GM12878 (cell line): ENCODE measurements around the gene RBM12. TPM values are rescaled to one million over a fixed set of nuclear protein-coding genes. Genes with fewer than 3 reads are reported as not detected.
A peak's percentile ranks its signal among the peaks of the same experiment; 100 is the strongest.

Experiments used
- ATAC-seq: fragments of 200-7000 bp; cut with Tn5 transposase; 3 replicates; pipeline ENCODE4 v1.9.1; 2020; ENCODE audit warnings: mild to moderate bottlenecking, moderate library complexity
- BruUV-seq: library from RNA; stranded (reverse); fragments of 400-500 nt; replicated peaks from 2 replicates; lab custom pipeline; 2021; lab: Mats Ljungman, UMichigan
- CTCF ChIA-PET: fragments of 300-600 bp; sonication (Branson Sonifier 250); formaldehyde crosslinking; extraction: SDS; loops from one replicate; lab custom pipeline; 2021; ENCODE audit warnings: inconsistent platforms; lab: Yijun Ruan, JAX
- POLR2A ChIA-PET: fragments of 350-600 bp; formaldehyde crosslinking; extraction: SDS; loops from one replicate; lab custom pipeline; 2021; ENCODE audit warnings: inconsistent platforms; lab: Charles Lee
- RAD21 ChIA-PET: fragments of 300-600 bp; sonication (Branson Sonifier 250); formaldehyde crosslinking; loops from one replicate; lab custom pipeline; 2023; ENCODE audit warnings: antibody characterized with exemption; ENCODE audit not compliant: unreplicated experiment; lab: Charles Lee
- SMC1A ChIA-PET: fragments of 300-600 bp; sonication (Branson Sonifier 250); formaldehyde crosslinking; loops from one replicate; lab custom pipeline; 2023; ENCODE audit not compliant: unreplicated experiment, uncharacterized antibody; lab: Charles Lee
- DNase-seq: peaks from one replicate; pipeline ENCODE4 v3.0.0-alpha.2; 2011; ENCODE audit warnings: low read depth, low spot score
- FAIRE-seq: peaks from 3 replicates; lab custom pipeline; 2011; peaks lifted over from hg19 to GRCh38; lab: Jason Lieb, UNC
- H2AFZ ChIP-seq: 2 replicates; pipeline ENCODE4 v1.6.0; 2011; ENCODE audit warnings: low read depth, low read length, control low read depth; ENCODE audit not compliant: control insufficient read depth
- H3K27ac ChIP-seq: 2 replicates; pipeline ENCODE4 v1.5.1; 2011; ENCODE audit warnings: control low read depth; ENCODE audit not compliant: control insufficient read depth, insufficient read depth
- H3K27me3 ChIP-seq, 2 experiments: replicated peaks in 1 of 2; 2 replicates each; pipeline versions ENCODE4 v1.6.0 to v1.6.1; 2011; ENCODE audit warnings: low read length in 1 of 2; ENCODE audit not compliant: control insufficient read depth in 2 of 2, insufficient read depth in 2 of 2
- H3K36me3 ChIP-seq, 2 experiments: 2 replicates each; pipeline ENCODE4 v1.5.1; 2011; ENCODE audit warnings: low read length in 1 of 2; ENCODE audit not compliant: control insufficient read depth in 2 of 2, insufficient read depth in 2 of 2
- H3K4me1 ChIP-seq: 2 replicates; pipeline ENCODE4 v1.6.1; 2011; ENCODE audit warnings: mild to moderate bottlenecking, low read length, moderate library complexity, mixed read lengths; ENCODE audit not compliant: control insufficient read depth, insufficient read depth
- H3K4me2 ChIP-seq: 2 replicates; pipeline ENCODE4 v1.6.0; 2011; ENCODE audit warnings: control low read depth; ENCODE audit not compliant: control insufficient read depth, insufficient read depth
- H3K4me3 ChIP-seq: fragments of 200-600 bp; sonication (generic); 2 replicates; pipeline ENCODE4 v1.5.1; 2016
- H3K79me2 ChIP-seq: 2 replicates; pipeline ENCODE4 v1.6.0; 2011; ENCODE audit warnings: low read length; ENCODE audit not compliant: control insufficient read depth, insufficient read depth
- H3K9ac ChIP-seq: 2 replicates; pipeline ENCODE4 v1.8.0; 2011; ENCODE audit warnings: low read length, control low read depth, mixed read lengths; ENCODE audit not compliant: control insufficient read depth, insufficient read depth
- H3K9me3 ChIP-seq: replicated peaks from 3 replicates; pipeline ENCODE4 v1.5.1; 2011; ENCODE audit warnings: mild to moderate bottlenecking, low read length; ENCODE audit not compliant: control insufficient read depth, insufficient read depth
- H4K20me1 ChIP-seq: 2 replicates; pipeline ENCODE4 v1.6.0; 2011; ENCODE audit not compliant: control insufficient read depth, insufficient read depth
- BHLHE40 ChIP-seq, 2 experiments: fragments of 450-650 bp in 1 of 2; IDR thresholded peaks; 2 replicates each; pipeline ENCODE4 v1.6.1; 2011 to 2017; ENCODE audit warnings: low read depth in 2 of 2, borderline replicate concordance in 1 of 2, improper control_type of control experiment in 1 of 2, low read length in 1 of 2, mild to moderate bottlenecking in 1 of 2
- CBFB ChIP-seq: IDR thresholded peaks from 2 replicates; pipeline ENCODE4 v1.6.1; 2016; ENCODE audit warnings: antibody characterized with exemption, low read depth
- CHD2 ChIP-seq: IDR thresholded peaks from 2 replicates; pipeline ENCODE4 v1.6.1; 2011; ENCODE audit warnings: low read depth, low read length, improper control_type of control experiment, borderline replicate concordance
- MTA2 ChIP-seq: fragments of 450-650 bp; IDR thresholded peaks from 2 replicates; pipeline ENCODE4 v1.6.1; 2016; ENCODE audit warnings: low read depth, mild to moderate bottlenecking, moderate library complexity
- POLR2AphosphoS2 ChIP-seq: IDR thresholded peaks from 2 replicates; pipeline ENCODE4 v1.6.1; 2011; ENCODE audit warnings: low read depth, mild to moderate bottlenecking, low read length, improper control_type of control experiment, moderate library complexity
- POLR2AphosphoS5 ChIP-seq: IDR thresholded peaks from 2 replicates; pipeline ENCODE4 v1.6.1; 2011; ENCODE audit warnings: mild to moderate bottlenecking, low read length, inconsistent platforms
- SPI1 ChIP-seq: IDR thresholded peaks from 2 replicates; pipeline ENCODE4 v1.6.1; 2011; ENCODE audit warnings: low read depth, mild to moderate bottlenecking, low read length, moderate library complexity, borderline replicate concordance; ENCODE audit not compliant: insufficient read depth
- SREBF1 ChIP-seq: IDR thresholded peaks from 2 replicates; pipeline ENCODE4 v1.6.1; 2012; ENCODE audit warnings: mild to moderate bottlenecking, low read length
- TCF3 ChIP-seq: IDR thresholded peaks from 2 replicates; pipeline ENCODE4 v1.6.1; 2012; ENCODE audit warnings: low read depth, mild to moderate bottlenecking, low read length, borderline replicate concordance; ENCODE audit not compliant: insufficient read depth
- ZNF384 ChIP-seq: IDR thresholded peaks from 2 replicates; pipeline ENCODE4 v1.6.1; 2012; ENCODE audit warnings: low read depth, mild to moderate bottlenecking, low read length, improper control_type of control experiment, borderline replicate concordance
- WGBS: methylation state at CpG from one replicate; pipeline ENCODE4 v1.1.6; 2016; ENCODE audit warnings: low lambda C conversion rate; ENCODE audit not compliant: insufficient replicate concordance, insufficient coverage; ENCODE audit errors: missing lambda C conversion rate; 5-methylcytosine and 5-hydroxymethylcytosine counted together
- in situ Hi-C: fragments of 300-500 bp; cut with MboI; formaldehyde crosslinking; loops from 9 replicates; pipeline ENCODE4 v1.14.3; 2018; ENCODE audit warnings: mixed read lengths
- intact Hi-C: fragments of 100-400 bp; cut with micrococcal nuclease; formaldehyde crosslinking; loops from one replicate; pipeline ENCODE4 v1.14.2; 2022; ENCODE audit not compliant: unreplicated experiment
- polyA plus RNA-seq, 11 experiments: library from polyadenylated mRNA; depleted of rRNA in 4 of 11; unstranded in 6 of 11; stranded (reverse) in 5 of 11; fragments of >200 nt; fragmentation: Nextera tagmentation in 4 of 11; fragmentation: Illumina TruSeq in 1 of 11; extraction: Ambion mirVana in 4 of 11; extraction: Trizol in 1 of 11; gene quantifications; 1 replicate in 1 of 11; 2 replicates in 10 of 11; pipeline versions ENCODE4 v1.2.1 to v1.2.3, GENCODE V29; 2011 to 2016; ENCODE audit warnings: inconsistent platforms in 2 of 11, missing spikeins in 2 of 11, low read depth in 1 of 11
- total RNA-seq, 4 experiments: library from RNA; depleted of rRNA in 3 of 4; stranded (reverse); fragments of >200 nt in 3 of 4; fragmentation: Illumina TruSeq in 1 of 4; extraction: Trizol in 1 of 4; gene quantifications; 2 replicates each; pipeline versions ENCODE4 v1.2.1 to v1.2.3, GENCODE V29; 2013 to 2021
- TF ChIP-seq, protein P1 (sequence below): fragments of 450-650 bp; conservative IDR thresholded peaks from 2 replicates; pipeline ENCODE4 v1.6.1; 2017; ENCODE audit warnings: mild to moderate bottlenecking, moderate library complexity
- TF ChIP-seq, protein P2 (sequence below): fragments of 450-650 bp; IDR thresholded peaks from 2 replicates; pipeline ENCODE4 v1.6.1; 2016; ENCODE audit warnings: mild to moderate bottlenecking

The RBM12 gene
- total and polyA plus RNA-seq, 10 of the 15 experiments (the other 5 are each of a cell fraction or from before 2014, with no cell fraction given), result 4.7 to 153 (median 58.5) TPM

- Histone ChIP-seq H3K4me2 (no peak overlapping the region), H3K4me1 (peaks cover 6% of the 10 kb centered on the region; the same call in 1 of the 2 replicates), H3K79me2 (peaks cover 27% of the 10 kb centered on the region), H3K9me3 (no peaks in the 10 kb centered on the region), H3K27ac (no peak overlapping the region), H3K4me3 (no peak overlapping the region), H3K36me3 (peaks cover 7 to 51% of the 10 kb centered on the region in 2 experiments), H4K20me1 (no peaks in the 10 kb centered on the region; the same call in 1 of the 2 replicates), H2AFZ (no peak overlapping the region), H3K27me3 (no peaks in the 10 kb centered on the region), H3K9ac (no peak overlapping the region)
- ChIA-PET RAD21 (interaction anchor here (0.9 to 2.3 kb wide), 4 partner anchors 39 to 102 kb away, joined by 3 to 6 read pairs (median 5); partner anchors contain the start of gene RBM39), CTCF (interaction anchor here (0.7 to 3.7 kb wide), 6 partner anchors 9 to 191 kb away, joined by 3 to 11 read pairs (median 3); no protein-coding TSS in a partner anchor), SMC1A (interaction anchor here (0.7 to 1.9 kb wide), 10 partner anchors 10 to 236 kb away, joined by 3 to 6 read pairs (median 3); no protein-coding TSS in a partner anchor), POLR2A (interaction anchor here (0.7 to 1.1 kb wide), 2 partner anchors 10 to 22 kb away, joined by 3 to 6 read pairs; no protein-coding TSS in a partner anchor)
- no peak for ATAC-seq
- no peak for DNase-seq
- TF ChIP-seq, protein P1, sequence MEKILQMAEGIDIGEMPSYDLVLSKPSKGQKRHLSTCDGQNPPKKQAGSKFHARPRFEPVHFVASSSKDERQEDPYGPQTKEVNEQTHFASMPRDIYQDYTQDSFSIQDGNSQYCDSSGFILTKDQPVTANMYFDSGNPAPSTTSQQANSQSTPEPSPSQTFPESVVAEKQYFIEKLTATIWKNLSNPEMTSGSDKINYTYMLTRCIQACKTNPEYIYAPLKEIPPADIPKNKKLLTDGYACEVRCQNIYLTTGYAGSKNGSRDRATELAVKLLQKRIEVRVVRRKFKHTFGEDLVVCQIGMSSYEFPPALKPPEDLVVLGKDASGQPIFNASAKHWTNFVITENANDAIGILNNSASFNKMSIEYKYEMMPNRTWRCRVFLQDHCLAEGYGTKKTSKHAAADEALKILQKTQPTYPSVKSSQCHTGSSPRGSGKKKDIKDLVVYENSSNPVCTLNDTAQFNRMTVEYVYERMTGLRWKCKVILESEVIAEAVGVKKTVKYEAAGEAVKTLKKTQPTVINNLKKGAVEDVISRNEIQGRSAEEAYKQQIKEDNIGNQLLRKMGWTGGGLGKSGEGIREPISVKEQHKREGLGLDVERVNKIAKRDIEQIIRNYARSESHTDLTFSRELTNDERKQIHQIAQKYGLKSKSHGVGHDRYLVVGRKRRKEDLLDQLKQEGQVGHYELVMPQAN, result no peak
- TF ChIP-seq ZNF384 (no peak), SREBF1 (no peak), SPI1 (no peak), POLR2AphosphoS2 (0 out of 2 replicates have a peak, but pooled peaks have one; percentile 33), POLR2AphosphoS5 (peak; percentile 48; the same call in 1 of the 2 replicates), MTA2 (no peak), CBFB (0 out of 2 replicates have a peak, but pooled peaks have one; percentile 5), CHD2 (no peak), BHLHE40 (IDR thresholded peaks at IDR 0.05; ENCODE audit: borderline replicate concordance in 1 of 2, low read depth in 2 of 2, low read length in 1 of 2) (no peak), TCF3 (no peak)
- TF ChIP-seq, protein P2, sequence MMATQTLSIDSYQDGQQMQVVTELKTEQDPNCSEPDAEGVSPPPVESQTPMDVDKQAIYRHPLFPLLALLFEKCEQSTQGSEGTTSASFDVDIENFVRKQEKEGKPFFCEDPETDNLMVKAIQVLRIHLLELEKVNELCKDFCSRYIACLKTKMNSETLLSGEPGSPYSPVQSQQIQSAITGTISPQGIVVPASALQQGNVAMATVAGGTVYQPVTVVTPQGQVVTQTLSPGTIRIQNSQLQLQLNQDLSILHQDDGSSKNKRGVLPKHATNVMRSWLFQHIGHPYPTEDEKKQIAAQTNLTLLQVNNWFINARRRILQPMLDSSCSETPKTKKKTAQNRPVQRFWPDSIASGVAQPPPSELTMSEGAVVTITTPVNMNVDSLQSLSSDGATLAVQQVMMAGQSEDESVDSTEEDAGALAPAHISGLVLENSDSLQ, result no peak
- WGBS, result 58% methylated on average over 4 of the region's 4 CpGs
- in situ Hi-C loops (no loop called here), intact Hi-C loops (no loop called here)
- peak; percentile 47 for FAIRE-seq
- BruUV-seq, result no TSS peak
Measured at GRCh38 chr20:35702824-35703695, 38.4 kb upstream of the RBM12 start.
